Upper lobe of left lung (tissue), 6 donors: Measurements from ENCODE around the gene NKPD1. TPM values are rescaled to one million over a fixed set of nuclear protein-coding genes. Genes with fewer than 3 reads are reported as not detected.
A peak's percentile ranks its signal among the peaks of the same experiment; 100 is the strongest.

ENCODE experiments used
- ATAC-seq, 2 donors: fragments of 200-7000 bp; cut with Tn5 transposase; one replicate each; pipeline ENCODE4 v1.9.1; 2022; ENCODE audit warnings: mild to moderate bottlenecking in 2 of 2, moderate library complexity in 2 of 2; ENCODE audit not compliant: low FRiP score in 2 of 2
- DNase-seq, 2 donors: peaks; one replicate each; pipeline ENCODE4 v3.0.0-alpha.2; 2019 to 2020
- H3K27ac ChIP-seq, 4 donors: fragments of 200-600 bp; sonication (generic); one replicate each; pipeline ENCODE4 v1.5.1; 2016 to 2019
- H3K27me3 ChIP-seq, 4 donors: fragments of 200-600 bp; sonication (generic); one replicate each; pipeline ENCODE4 v1.5.1; 2017 to 2019
- H3K36me3 ChIP-seq, 4 donors: fragments of 200-600 bp; sonication (generic); one replicate each; pipeline ENCODE4 v1.5.1; 2016 to 2019
- H3K4me1 ChIP-seq, 4 donors: fragments of 200-600 bp; sonication (generic); one replicate each; pipeline ENCODE4 v1.5.1; 2018 to 2019
- H3K4me3 ChIP-seq, 4 donors: fragments of 200-600 bp; sonication (generic); one replicate each; pipeline ENCODE4 v1.5.1; 2017 to 2019; ENCODE audit warnings: mild to moderate bottlenecking in 2 of 4, moderate library complexity in 1 of 4
- H3K9me3 ChIP-seq, 4 donors: fragments of 200-600 bp; sonication (generic); one replicate each; pipeline ENCODE4 v1.5.1; 2018 to 2019
- EP300 ChIP-seq, 4 donors: sonication (generic); formaldehyde crosslinking; IDR thresholded peaks; one replicate each; pipeline ENCODE4 v1.5.1; 2017; ENCODE audit warnings: antibody characterized with exemption in 4 of 4, control low read depth in 2 of 4
- POLR2A ChIP-seq, 4 donors: fragments of 450-650 bp; IDR thresholded peaks; one replicate each; pipeline ENCODE4 v1.5.1; 2016 to 2017; ENCODE audit warnings: antibody characterized with exemption in 4 of 4, mild to moderate bottlenecking in 2 of 4
- POLR2AphosphoS5 ChIP-seq, 2 donors: sonication (generic); formaldehyde crosslinking; IDR thresholded peaks; one replicate each; pipeline ENCODE4 v1.5.1; 2017; ENCODE audit warnings: antibody characterized with exemption in 2 of 2
- WGBS, 2 donors: methylation state at CpG; one replicate each; pipeline ENCODE4 v1.1.5; 2017 to 2018; 5-methylcytosine and 5-hydroxymethylcytosine counted together
- total RNA-seq, 6 donors: library from RNA; depleted of rRNA in 4 of 6; stranded (reverse); fragments of >200 nt in 4 of 6; gene quantifications; one replicate each; pipeline versions ENCODE4 v1.1.0 to v1.2.1, GENCODE V29; 2016 to 2021
- TF ChIP-seq, protein P1 (sequence below), 6 experiments: fragments of 450-650 bp in 4 of 6; fragments of 200-600 bp in 2 of 6; sonication (generic) in 2 of 6; IDR thresholded peaks; one replicate each; pipeline ENCODE4 v1.5.1; 2016 to 2019; ENCODE audit warnings: antibody characterized with exemption in 6 of 6
- donor health status: DM: no; HTN: no; CAD: no; lungs with moderate emphysema.
- donor health status: DM: no; HTN: yes; CAD: no; lungs with severe emphysema.

Gene NKPD1
- total RNA-seq, 6 donors from 2014 or later = under 0.01 to 1.00 (median 0.17) TPM; not detected in 1

DNA sequence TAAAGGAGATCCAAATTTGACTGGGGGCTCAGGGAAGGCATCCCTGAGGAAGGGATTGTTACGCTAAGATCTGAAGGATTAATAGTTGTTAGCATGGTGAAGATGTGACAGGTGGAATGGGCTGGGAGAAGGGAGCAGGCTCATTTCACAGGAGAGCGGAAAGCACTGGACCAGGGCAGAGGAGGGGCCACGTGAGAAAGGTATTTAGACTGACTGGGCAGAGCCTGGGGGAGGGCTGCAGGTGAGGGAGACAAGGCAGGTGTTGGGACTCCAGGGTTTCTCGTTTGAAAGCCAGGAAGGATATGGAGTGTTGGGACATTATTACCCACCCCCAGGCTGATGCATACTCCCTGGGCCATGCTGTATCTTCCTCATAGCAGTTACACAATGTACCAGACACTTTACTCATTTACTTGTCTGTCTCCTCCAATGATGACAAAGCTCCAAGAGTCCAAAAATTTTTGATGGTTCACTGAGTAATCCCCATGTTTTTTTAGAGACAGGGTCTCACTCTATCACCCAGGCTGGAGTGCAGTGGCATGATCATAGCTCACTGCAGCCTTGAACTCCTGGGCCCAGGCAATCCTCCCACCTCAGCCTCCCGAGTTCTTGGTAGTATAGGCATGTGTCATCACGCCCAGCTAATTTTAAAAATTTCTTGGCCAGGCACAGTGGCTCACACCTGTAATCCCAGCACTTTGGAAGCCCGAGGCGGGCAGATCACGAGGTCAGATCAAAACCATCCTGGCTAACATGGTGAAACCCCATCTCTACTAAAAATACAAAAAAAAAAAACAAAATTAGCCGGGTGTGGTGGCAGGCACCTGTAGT is 14.9 kb upstream of the NKPD1 start:
- DNase-seq (no peak), ATAC-seq (no peak)
- Histone ChIP-seq H3K9me3 (no peaks in the 10 kb centered on the region), H3K4me1 (peaks cover 34 to 46% (median 34%) of the 10 kb centered on the region in 4 donors), H3K27ac (no peak overlapping the region), H3K36me3 (no peaks in the 10 kb centered on the region), H3K27me3 (no peaks in the 10 kb centered on the region), H3K4me3 (no peak overlapping the region)
- TF ChIP-seq POLR2A (IDR thresholded peaks at IDR 0.05) (no peak), EP300 (IDR thresholded peaks at IDR 0.05) (no peak), POLR2AphosphoS5 (IDR thresholded peaks at IDR 0.05) (no peak)
- TF ChIP-seq, protein P1, sequence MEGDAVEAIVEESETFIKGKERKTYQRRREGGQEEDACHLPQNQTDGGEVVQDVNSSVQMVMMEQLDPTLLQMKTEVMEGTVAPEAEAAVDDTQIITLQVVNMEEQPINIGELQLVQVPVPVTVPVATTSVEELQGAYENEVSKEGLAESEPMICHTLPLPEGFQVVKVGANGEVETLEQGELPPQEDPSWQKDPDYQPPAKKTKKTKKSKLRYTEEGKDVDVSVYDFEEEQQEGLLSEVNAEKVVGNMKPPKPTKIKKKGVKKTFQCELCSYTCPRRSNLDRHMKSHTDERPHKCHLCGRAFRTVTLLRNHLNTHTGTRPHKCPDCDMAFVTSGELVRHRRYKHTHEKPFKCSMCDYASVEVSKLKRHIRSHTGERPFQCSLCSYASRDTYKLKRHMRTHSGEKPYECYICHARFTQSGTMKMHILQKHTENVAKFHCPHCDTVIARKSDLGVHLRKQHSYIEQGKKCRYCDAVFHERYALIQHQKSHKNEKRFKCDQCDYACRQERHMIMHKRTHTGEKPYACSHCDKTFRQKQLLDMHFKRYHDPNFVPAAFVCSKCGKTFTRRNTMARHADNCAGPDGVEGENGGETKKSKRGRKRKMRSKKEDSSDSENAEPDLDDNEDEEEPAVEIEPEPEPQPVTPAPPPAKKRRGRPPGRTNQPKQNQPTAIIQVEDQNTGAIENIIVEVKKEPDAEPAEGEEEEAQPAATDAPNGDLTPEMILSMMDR (IDR thresholded peaks at IDR 0.05) = no peak
- 81 to 82% methylated on average over 10 of the region's 10 CpGs for WGBS, 2 donors

DNA sequence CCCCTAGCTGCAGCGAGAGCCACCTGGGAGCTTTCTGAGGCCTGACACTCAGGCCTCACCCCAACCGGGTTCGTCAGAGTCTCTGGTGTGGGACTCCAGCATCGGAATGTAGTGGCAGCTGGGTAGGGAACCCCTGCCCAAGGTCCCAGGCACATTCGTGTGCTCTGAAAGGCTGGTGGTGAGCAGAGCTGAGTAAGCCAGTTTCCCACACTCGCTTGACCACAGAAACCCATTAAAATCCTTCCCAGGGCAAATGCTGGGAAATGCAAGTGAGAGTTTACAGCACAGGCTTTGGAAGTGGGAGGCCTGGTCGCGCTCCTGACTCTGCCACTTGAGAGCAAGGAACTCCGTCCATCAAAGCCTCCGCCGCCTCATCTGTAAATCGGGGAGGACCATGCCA is 13.0 kb upstream of the NKPD1 start:
- ATAC-seq (no peak), DNase-seq (no peak)
- Histone ChIP-seq H3K27ac (no peak overlapping the region), H3K9me3 (no peaks in the 10 kb centered on the region), H3K36me3 (no peaks in the 10 kb centered on the region), H3K4me1 (peaks cover 26 to 38% (median 28%) of the 10 kb centered on the region in 4 donors), H3K27me3 (no peaks in the 10 kb centered on the region), H3K4me3 (no peak overlapping the region)
- TF ChIP-seq EP300 (IDR thresholded peaks at IDR 0.05) (no peak), POLR2AphosphoS5 (IDR thresholded peaks at IDR 0.05) (no peak), POLR2A (IDR thresholded peaks at IDR 0.05) (no peak)
- TF ChIP-seq, protein P1 (IDR thresholded peaks at IDR 0.05) = no peak
- WGBS, 2 donors = 78 to 86% methylated on average over 11 to 12 of the region's 12 CpGs

DNA sequence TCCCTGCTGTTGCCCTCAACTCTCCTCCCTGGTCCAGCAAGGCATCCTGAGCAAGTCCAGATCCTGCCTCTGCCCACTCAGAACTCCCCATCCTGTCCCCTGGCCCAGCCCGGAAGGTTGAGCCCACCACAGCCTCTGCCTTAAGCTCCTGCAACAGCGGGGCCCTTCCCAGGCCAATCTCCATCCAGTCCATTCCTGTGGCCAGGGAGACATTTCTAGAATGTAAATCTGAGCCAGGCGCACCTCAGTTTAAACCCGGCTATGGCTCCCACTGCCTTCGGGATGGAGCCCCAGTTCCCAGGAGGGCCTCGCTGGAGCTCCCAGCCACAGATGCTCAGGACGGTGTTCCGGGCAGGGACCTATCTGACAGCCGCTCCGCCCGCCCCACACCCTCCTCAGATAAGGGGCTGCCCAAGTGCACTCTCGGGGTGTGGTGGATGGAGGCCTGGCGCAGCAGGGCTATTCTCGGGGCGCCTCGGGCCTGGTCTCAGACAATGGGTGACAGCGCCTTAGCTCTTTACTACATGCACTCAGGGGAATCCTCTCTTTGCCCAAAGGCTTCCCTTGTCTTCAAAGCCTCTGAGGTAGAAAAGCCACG is 11.9 kb upstream of the NKPD1 start:
- no peak overlapping the region for H3K4me3 ChIP-seq
- TF ChIP-seq, protein P1 (IDR thresholded peaks at IDR 0.05) = no peak
- TF ChIP-seq POLR2A (IDR thresholded peaks at IDR 0.05) (no peak), EP300 (IDR thresholded peaks at IDR 0.05) (no peak), POLR2AphosphoS5 (IDR thresholded peaks at IDR 0.05) (no peak)
- DNase-seq = no peak
- H3K27me3 ChIP-seq = no peaks in the 10 kb centered on the region
- peaks cover 25 to 36% (median 29%) of the 10 kb centered on the region in 4 donors for H3K4me1 ChIP-seq
- WGBS, 2 donors = 91 to 97% methylated on average over 13 to 14 of the region's 18 CpGs
- H3K27ac ChIP-seq = peak overlapping the region in 2 of 4 donors; percentile 27 to 44
- H3K36me3 ChIP-seq = no peaks in the 10 kb centered on the region
- ATAC-seq = no peak
- H3K9me3 ChIP-seq = no peaks in the 10 kb centered on the region

DNA sequence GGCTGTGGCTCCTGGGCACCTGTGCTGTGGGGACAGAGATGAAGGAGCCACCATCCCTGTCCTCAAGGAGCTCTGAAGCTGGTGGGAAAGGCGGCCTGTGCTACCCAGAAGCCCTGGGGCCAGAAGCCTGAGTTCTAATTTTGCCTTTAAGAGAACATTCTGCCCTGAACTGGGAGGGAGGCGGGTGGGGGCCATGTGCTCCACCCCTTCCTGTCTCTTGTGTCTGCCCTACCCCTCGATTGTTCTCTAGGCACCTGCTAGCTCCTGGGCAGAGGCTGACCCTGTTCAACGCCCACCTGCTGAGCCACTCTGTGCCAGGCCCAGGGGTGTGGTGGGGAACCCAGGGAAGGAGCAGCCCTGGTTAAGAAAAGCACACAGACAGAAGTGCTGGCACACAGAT is 11.4 kb upstream of the NKPD1 start:
- DNase-seq (no peak), ATAC-seq (no peak)
- Histone ChIP-seq H3K9me3 (no peaks in the 10 kb centered on the region), H3K4me3 (no peak overlapping the region), H3K4me1 (peaks cover 20 to 36% (median 25%) of the 10 kb centered on the region in 4 donors), H3K27me3 (no peaks in the 10 kb centered on the region), H3K27ac (peak overlapping the region in 2 of 4 donors; percentile 27 to 44), H3K36me3 (no peaks in the 10 kb centered on the region)
- TF ChIP-seq, protein P1 (IDR thresholded peaks at IDR 0.05) = no peak
- TF ChIP-seq EP300 (IDR thresholded peaks at IDR 0.05) (no peak), POLR2A (IDR thresholded peaks at IDR 0.05) (no peak), POLR2AphosphoS5 (IDR thresholded peaks at IDR 0.05) (no peak)
- WGBS, 2 donors = 51 to 64% methylated on average over 4 of the region's 4 CpGs
